ENCODE results near the gene TCERG1L.
"Not testable (repeated sequence)": the region's sequence is repeated elsewhere in the genome, so short reads cannot be mapped to it uniquely, and the experiment has no call there.

The TCERG1L gene

DNA sequence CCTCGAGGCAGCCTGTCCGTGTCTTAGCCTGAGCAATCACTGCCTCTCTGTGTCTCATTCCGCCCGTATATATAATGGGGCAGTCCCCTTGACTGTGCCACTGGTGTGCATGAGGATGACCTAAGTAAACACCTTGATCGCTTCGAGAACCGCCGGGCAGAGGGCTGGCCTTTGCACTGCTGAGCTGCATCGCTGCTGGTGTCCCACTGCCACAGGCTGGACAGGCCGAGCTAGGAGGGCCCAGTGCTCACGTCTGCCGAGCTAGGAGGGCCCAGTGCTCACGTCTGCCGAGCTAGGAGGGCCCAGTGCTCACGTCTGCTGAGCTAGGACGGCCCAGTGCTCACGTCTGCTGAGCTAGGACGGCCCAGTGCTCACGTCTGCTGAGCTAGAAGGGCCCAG, 232.6 kb downstream of the TCERG1L start:
- FAIRE-seq: not testable (repeated sequence)

DNA sequence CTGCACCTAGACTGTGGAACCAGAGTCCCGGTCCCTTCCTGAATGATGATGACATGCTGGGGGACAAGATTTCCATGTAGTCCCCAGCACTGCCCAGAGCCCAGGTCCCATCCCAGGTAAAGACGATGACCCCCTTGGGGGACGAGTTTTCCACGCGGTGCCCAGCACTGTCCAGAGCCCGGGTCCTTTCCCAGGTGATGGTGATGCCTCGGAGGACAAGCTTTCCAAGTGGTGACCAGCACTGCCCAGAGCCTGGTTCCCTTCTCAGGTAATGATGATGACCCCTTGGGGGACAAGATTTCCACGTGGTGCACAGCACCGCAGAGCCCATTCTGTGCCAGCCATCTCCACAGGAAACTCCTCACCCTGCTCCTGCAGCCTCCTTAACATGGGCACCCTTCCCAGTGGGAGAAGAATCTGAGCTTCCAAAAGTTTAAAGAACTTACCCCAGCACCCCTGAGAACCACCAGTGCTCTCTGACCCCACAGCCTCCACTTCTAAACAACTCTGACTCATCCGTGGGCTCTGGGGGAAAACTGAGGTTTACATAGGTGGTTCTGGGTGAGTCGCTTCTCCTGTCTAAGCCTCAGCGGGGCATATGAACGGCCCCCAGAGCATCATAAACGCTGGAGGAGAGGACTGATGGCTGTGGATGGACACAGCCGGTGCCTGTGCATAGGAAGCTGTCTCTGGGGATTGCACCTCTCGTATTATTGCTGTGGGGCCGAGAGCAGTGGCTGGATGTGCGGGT, 233.2 kb downstream of the TCERG1L start:
- FAIRE-seq: no peak

DNA sequence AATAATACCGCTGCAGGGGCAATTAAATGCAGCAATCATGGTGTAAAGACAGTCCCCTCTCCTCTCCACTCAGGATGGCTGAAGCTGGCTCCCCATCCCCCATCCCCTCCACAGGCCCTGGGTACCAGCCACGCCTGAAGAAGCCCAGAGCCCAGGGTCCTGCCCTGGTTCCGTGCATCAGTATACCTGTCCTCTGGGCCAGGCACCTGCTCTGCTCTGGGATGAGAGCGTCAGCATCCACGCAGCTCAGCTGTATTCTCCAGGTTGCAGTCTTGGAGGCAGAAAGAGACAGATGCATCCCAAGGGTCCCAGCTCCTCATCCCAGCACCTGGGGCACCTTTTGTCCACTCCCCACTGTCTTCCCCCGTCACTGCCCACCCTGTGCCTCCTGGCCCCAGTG, 233.8 kb downstream of the TCERG1L start:
- no peak for FAIRE-seq

DNA sequence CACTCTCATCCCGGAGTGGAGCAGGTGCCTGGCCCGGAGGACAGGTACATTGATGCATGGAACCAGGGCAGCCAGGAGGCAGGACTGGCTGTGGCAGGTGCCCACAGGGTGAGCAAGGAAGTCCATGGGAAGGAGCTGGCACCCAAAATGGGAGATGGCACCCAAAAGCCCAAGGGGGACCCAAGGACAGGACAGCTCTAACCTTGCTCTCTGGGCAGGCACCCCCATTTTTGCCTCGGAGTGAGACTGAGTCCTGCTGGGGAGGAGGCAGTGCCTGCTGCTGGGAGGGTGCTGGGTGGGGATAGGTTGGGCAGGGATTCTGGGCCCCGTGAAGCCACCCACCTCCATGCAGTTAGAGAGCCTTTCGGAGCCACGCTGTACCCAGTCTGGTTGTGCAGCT, 234.5 kb downstream of the TCERG1L start:
- no peak for FAIRE-seq

DNA sequence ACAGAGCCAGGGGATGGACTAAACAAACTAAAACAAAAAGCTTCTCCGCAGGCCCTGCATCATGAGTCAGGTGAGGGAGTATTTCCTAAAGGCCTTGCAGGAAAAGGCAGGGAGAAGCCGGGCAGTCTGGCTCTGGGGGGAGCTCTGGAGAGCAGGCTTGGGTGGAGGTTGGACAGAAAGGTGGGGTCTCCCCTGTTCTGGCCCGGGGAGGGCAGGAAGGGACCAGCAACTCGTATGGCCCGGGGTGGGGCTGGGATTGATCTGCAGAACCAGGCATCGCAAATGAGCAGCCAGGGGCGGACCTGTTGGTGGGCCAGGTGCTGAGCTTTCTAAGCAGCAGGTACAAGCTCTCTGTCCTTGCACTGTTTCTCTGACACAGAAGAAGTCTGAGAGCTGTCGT, 235.2 kb downstream of the TCERG1L start:
- FAIRE-seq: no peak

DNA sequence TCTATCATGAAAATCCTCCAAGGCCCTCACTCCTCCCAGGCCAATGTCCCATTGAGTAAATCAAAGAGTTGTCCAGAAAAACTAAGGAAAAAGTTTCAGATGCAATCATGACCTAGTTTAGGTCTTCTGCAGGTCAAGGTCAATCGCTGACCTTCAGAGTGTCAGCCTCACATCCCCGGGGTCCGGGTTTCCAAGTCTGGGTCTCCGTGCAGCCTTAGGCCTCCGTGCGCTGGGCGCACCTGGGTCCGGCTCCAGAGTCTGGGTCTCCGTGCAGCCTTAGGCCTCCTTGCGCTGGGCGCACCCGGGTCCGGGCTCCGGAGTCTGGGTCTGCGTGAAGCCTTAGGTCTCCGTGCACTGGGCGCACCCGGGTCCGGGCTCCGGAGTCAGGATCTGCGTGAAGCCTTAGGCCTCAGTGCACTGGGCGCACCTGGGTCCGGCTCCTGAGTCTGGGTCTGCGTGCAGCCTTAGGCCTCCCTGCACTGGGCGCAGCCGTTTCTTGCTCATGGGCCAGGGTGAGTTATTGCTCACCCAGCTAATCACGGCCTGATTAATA, 236.2 kb downstream of the TCERG1L start:
- FAIRE-seq: no peak

DNA sequence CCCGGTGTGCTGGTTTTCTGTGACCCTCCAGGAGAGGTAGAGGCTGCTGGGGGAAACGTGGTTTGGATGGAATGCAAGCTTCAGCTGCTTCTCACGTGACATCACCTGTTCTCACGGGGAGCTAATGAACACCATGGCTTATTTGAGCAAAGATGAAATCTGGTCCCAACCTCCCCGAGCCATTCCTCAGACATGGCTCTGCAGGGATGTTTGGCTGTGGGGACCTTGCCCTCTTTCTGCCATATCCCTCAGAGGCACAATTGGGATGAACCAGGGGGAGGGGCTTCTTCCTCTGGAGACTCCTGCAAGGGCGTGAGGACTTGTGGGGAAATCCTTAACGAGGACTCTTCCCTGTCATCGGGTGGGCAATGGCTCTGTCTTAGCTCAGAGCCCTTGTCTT, 236.8 kb downstream of the TCERG1L start:
- FAIRE-seq: no peak

DNA sequence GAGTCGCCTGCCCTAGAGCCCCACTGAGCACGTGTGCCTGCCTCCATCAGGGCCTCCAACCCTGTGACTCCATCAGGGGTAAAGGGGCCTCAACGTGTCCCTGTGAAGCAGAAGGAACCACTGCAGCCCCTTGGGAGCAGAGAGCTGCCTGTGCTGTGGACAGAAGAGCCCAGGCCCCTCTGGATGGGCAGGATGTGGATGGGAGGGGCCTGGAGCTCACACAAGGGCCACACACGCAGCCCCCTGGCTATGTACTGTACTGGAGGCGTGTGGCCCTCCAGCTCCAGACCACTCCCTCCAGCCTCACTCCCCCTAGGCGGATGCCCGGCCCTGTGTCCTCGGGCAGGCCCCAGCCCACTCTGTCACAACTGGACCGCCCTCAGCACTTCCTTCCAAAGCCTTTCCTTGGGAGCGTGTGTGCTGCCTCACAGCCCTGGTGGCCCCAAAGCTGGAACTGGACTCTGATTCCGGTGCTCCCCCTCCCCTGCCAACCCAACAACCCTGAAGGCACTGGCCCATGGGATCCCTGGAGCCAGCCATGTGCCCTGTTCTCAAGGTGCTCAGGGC, 238.0 kb downstream of the TCERG1L start:
- no peak for FAIRE-seq

DNA sequence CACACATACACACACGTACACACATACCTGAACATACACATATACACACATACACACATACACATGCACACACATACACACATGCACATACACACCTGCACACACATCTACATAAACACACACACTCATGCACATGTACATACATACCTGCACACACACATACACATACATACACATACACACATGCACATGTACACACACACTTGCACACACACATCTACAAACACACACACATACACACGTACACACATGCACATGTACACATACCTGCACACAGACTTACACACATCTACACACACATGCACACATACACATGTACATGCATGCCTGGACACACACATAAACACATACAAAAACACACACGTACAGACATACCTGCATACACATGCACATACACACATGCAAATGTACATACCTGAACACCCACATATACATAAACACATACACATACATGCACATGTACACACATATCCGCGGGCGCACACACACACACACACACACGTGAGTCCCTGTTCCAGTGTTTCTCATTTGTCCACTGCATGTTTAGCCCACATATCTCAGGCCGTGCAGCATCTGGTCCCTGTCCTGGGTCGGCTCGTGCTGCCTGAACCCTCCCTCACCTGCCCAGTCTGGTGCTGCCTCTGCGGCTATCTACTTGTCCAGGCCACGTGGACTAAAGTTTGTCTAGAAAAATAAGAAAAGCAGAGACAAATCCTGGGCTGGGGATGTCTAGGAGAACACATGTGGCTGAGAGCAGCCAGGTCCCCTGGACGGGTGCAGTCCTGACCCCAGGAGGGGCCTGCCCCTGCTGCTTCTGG, 238.7 kb downstream of the TCERG1L start:
- no peak for FAIRE-seq

DNA sequence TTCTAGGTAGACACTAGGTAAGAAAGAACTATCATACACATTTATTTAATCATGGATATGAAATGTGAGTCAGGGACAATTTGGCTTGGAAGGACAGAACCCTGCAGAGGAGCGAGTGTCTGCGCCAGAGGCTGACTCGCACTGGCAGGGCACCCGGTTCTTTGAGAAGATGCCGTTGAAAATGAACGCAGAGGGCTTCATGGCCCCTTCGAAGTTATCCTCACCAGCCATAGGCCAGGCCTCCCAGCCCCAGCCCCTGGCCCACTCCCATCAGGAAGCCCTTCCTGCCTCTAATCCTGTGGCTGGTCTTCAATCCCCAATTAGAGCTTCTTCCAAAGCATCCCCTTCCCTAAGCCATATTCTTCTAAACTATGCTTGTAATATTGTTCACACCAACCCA, 239.8 kb downstream of the TCERG1L start:
- no peak for FAIRE-seq

DNA sequence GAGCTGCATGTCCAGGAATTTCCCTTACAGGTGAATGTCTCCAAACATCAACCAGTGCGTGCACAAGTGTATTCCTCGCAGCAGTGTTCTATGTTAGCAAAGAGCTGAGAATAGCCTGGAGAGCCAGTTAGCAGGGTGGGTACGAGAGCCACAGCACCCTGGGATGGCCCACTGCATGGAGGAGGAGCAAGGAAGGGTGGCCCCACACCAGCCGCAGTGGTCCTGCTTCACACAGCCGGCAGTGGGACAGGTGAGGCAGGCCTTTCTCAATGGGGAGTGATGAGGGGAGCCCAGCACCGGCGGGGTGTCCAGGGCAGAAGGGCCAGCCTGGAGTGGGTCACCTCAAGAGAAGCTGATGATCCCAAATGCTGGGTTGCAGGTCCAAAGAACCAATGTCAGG, 240.7 kb downstream of the TCERG1L start:
- FAIRE-seq: no peak

DNA sequence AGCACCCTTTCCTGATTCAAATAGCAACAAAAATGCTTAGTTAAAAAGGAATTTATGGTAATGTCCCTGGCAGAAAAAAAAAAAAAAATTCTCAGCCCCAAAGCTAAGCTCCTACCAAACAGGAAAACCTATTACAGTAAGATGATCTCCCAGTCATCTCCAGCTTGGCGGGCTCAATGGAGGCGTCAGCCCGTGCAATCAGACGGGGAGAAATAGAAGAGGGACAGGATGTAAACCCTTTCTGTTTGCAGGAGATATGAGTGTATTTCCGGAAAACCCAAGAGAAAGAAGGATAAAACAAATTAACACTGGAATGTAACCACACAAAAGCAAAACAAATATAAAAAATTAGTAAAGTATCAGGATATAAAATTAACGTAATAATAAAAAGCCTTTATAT, 242.8 kb downstream of the TCERG1L start:
- no peak for FAIRE-seq

DNA sequence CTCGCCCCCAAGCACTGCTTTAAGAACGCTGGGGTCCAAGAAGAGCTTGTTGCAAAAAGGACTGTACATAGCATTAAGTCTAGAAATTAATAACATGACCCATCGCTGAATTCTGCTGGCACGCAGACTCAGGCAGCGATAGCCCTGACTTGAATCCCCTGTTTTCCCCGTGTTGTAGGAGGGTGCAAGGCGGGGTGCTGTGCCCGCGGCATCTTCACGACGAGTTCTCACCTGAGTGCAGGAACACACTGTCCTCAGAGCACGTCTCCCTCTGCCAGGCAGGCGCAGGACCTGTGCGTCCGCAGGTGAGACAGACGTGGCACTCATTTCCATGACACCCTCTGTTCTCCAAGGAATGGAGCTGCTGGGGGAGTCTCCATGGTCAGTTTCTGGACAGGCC, 243.2 kb downstream of the TCERG1L start:
- FAIRE-seq: no peak

DNA sequence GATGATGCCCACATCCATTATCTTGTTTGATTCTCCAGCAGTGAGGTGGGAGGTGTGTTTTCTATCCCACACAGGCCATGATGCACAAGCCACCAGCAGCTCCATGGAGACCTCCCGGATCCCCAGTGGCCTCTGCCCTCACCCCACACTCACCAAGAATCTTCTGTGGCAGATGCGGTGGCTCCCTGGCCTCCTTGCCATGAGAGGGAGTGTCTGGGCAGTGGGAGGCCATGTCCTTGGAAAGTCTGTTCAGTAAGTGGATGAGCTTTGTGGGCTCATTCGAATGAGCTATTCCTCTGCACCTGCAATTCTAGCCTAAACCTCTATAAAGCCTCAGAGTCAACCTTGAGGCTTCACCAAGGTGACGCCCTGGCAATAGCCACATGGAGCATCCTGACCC, 243.8 kb downstream of the TCERG1L start:
- FAIRE-seq: no peak

DNA sequence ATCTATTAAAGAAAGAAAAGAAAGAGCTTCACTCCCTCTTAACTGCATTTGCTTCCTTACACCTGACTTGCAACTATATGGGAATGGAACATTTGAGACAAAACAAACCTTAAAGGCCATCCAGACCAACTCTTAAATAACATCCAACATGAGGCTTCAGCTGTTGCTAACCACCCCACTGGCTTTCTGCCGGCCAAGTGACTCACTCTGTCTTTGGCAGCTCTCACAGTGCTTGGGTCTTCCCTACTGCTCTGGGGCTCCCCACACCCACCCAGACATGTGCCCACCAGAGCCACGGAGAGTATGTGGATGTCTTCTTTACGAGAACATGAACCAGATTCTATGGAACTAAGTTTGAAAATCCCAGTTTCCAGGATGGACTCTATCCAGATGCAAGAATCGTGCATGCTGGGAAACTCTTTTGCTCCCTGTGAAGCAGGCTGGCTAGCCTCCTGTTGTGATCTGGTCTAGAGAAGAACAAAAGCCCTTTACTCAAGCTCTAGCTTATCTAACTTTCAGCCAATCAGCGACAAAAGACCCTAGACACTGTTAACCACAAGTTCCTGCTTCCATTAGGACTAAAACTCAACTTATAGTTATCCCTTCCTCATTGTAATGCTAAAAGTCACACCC, 245.7 kb downstream of the TCERG1L start:
- FAIRE-seq: no peak

DNA sequence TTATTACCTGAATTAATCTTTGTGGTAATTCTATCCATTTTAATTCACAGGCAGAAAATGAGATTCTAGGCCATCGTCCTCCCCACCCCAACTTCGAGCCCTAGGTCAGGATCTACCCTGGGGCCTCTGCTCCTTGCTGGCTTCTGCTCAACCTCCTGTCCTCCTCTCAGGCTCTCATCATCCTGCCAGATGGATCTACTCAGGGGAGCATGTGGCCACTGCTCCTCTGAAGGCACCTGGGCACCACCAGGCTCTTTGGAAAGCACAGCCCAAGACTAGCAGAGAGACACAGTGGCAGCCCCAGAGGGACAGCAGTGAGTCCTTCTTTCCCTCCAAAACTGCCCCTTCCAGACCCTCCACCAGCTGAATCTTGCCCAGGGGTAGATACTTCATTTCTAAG, 248.2 kb downstream of the TCERG1L start:
- FAIRE-seq: no peak

DNA sequence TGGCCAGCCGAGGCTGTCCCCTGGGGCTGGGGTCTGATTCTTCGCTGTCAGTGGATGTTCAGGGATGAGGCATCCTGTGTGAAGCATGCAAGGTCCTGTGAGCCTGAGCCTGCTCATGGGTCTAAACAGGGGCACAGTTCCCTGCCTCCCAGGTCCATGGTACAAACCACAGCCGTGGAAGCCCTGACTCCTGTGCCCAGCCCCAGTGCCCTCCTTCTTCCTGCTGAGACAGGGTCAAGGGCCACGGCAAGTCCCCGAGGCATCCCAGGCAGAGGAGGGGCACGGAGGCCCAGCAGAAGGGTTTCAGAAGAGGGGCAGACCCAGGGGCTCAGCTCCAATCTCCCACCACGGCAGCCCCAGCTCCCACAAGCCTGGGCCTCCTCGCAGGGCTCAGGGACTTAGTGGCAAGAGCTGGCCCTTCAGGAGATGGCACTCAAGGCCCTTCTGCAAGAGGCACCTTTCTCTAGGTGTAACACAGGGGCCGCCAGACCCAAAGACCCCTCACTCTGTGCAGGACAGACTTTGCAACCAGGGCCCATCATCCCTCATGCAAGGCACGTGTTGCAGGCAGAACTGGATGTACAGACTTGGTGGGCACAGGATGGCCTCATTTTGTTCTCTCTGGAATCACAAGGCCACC, 248.8 kb downstream of the TCERG1L start:
- no peak for FAIRE-seq

DNA sequence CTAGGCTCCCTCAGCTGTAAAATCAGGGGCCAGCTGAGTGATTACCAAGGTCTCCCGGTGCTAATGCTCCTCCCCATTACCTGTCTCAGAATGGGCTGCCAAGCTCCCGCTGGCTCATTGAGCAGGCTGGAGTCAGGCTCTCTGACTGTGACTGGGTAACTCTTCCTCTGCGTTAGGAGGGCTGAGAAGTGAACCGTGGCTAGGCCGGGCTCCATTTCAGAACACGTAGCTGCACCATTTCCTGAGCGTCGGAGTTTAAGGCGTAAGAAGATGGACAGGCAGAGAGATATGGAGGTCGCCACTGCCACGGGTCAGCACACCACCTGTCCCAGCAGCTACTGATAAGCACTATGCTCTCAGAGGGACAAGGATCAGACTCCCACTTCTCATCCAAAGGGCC, 250.3 kb downstream of the TCERG1L start:
- no peak for FAIRE-seq

DNA sequence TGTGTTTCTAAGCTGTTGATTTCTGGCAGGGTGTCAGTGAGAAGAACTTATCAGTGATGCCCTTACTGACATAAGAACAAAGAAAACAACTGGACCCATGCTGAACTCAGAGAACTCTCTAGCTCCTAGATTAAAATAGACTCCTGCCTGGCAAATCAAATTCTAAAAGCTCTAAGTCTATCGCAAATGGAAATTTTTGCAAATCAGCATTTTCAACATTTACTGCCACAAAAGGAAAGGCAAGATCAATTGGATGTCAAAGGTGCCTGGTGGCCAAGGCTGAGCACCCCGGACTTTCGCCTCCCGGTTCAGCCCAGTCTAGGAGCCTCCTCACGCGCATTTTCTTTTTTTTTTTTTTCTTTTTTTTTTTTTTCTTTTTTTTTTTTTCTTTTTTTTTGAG, 251.6 kb downstream of the TCERG1L start:
- no peak for FAIRE-seq

DNA sequence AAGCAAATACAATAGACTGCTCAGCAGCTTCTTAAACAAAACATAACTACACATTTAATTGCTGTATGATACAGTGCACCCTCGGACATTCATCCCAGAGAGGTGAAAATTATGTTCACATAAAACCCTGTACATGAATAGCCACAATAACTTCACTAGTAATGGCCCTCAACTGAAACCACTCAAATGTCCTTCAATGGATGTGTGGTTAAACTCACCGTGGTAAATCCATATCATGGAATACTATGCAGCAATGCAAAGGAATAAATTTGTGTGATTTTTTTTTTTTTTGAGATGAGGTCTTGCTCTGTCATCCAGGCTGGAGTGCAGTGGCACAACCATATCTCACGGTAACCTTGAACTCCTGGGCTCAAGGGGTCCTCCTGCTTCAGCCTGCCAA, 252.7 kb downstream of the TCERG1L start:
- no peak for FAIRE-seq

DNA sequence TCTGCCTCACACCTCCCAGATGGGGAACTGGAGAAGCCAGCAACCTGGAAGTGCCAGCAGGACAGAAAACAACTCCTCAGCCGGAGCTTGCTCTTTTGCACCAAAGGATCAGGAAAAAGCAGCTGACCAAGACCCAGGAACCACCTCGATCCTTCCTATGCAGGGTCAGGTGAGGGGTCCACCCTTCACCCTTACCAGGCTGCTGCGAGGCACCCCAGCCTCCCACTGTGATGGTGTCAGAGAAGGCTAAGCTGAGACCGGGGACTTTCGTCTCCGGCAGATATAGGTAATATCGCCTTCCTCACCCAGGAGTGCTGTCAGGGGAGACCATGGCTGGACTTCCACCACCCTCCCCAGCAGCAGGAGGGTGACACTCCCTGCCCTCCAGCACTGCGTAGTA, 254.7 kb downstream of the TCERG1L start:
- FAIRE-seq: no peak

DNA sequence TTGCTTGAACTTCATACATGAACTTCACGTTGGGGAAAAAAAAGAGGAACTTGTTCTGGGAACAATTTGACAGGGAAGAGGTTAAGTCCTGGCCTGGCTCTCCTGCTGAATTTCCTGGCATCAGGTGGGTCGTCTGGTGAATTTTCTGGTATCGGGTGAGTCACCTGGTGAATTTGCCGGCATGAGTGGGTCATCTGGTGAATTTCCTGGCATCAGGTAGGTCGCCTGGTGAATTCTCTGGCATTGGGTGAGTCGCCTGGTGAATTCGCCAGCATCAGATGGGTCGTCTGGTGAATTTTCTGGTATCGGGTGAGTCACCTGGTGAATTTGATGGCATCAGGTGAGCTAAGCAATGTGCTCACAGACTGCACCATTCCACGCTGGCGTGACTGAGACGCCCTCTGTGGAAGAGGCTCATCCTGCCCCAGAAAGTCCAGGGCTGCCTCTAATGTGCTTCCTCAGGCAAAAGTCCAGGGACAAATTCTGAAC, 255.4 kb downstream of the TCERG1L start:
- FAIRE-seq: no peak

DNA sequence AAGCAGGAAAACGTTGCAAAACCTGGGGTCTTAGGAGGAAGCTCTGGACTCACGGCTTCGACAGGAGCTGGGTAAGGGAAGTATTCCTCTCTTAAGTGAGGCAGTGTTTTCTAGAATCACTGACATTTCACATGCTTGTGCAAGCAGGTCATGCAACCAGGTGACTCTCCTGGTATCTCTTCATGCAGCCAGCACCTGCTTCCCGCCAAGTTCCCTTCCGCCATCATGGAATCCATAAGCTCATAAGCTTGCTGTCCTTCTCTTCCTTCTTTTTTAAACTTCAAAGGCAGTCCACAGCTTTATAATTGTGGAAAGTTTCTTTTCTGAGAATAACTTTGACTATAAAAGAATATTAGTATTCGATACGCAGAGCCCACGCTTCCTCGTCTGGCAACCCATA, 256.1 kb downstream of the TCERG1L start:
- no peak for FAIRE-seq

Measured in TTC549 (cell line).